NOMO-1 treated with dmso at 0.1 percent for 144 hours (cell line): Measurements from ENCODE around the gene COL9A2.

Source experiments
- DNase-seq: peaks from one replicate; lab custom pipeline; 2025; ENCODE audit not compliant: unreplicated experiment; lab: John Stamatoyannopoulos, UW

The COL9A2 gene

DNA sequence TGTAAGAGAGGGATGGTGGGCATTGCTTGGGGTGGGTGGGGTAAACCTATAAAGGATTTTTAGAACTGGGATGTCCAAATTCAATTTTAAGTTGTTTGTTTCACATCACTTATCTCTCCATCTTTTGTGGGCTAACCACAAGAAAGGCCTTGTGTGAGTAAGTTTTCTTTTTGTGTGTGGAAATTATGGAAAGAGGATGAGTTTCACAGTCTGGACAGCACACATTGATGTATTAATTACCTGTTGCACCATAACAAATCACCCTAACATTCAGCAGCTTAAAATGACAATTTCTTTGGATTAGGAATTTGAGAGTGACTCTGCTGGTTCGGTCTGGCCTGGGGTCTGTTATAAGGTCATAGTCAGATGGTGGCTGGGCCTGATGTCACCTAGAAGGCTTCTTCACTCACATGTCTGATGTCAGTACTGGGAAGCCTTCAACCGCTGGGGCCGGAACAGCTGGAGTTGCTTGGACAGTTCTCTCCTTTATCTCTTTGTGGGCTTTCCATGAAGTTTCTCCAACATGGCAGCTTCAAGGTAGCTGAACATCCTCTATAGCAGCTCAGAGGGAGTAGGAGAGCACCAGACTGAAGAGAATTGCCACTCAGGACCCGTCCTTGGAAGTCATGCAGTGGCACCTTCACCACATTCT, 2.0 kb upstream of the COL9A2 start:
- DNase-seq: no peak

DNA sequence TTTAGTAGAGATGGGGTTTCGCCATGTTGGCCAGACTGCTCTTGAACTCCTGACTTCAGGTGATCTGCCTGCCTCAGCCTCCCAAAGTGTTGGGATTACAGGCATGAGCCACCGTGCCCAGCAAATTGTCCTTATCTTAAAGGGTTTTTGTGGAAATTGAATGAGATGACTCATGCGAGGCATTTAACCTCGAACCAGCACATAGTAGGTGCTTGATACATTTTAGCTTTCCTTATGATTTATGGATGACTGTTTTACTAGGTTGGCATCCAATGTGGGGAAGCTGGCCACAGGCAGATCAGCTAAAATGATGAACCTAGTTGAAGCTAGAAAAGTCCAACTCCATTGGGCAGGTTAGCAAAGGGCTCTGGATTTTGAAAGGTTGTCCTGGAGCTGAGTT, 1.4 kb upstream of the COL9A2 start:
- no peak for DNase-seq

DNA sequence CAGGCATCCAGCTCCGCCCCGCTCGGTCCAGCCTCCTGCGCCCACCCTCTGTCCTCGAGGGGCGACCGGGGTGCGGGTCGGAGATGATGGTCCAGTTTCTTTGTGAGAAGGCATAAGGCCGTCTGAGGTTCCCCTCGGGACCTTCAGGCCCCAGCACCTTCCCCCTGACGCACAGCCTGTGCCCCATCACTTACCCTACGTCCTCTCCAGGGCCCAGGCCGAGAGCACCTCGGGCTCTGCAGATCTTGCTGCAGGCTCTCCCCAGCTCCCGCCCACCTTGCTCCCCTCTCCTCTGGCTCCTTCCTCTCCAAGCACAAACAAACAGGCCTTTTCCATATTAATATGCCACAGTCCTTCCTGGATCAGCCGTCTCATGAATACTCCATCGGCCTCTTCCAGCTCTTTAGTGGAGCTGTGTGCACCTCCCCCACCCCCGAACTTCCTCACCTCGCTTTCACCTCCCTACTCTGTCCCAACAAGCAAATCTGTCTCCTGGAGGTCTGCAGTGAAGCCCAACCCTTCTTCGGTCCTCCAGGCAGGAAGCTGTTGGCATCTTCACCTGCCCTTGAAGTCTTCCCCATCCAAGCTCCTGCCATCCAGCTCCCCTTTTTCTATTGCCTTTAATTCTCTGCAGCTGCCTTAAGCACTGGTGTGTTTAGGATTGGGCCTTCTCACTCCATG, 448 bp upstream of the COL9A2 start:
- no peak for DNase-seq

DNA sequence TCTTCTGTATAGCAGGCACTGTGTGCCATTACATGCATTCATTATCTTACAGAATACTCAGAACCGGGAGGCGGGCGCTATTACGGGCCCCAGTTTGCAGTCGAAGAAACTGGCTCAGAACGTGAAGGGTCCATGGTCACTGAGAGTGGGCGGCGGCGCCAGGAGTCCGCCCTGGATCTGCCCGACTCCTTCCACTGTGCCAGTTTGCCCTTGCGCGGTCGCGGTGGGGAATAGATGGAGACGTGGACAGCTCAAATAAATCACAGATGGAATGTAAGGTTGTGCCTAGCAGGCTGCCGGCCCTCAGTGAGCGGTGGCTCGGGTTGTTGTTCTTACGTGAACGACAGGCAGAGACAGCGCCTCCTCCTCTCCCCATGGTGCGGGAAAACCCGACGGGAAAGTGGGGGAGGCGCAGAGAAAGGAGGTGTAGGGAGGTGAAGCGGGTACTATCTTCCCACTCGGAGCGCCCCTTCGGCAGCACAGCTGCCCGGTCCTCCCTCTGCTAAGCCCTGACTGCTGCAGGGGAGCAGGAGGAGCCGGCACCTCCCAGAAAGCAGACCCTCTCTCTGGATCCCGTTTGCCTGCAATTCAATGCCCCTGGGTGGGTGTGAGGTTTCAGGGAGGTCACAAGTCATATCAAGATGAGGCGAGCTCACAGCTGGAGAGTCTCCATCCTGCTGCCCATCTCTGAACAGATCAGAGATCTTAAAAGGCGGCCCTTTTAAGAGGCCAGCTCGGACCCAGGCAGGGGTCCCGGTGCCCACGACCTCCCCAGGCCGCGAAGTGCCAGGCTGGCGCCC, 1.1 kb downstream of the COL9A2 start:
- no peak for DNase-seq

DNA sequence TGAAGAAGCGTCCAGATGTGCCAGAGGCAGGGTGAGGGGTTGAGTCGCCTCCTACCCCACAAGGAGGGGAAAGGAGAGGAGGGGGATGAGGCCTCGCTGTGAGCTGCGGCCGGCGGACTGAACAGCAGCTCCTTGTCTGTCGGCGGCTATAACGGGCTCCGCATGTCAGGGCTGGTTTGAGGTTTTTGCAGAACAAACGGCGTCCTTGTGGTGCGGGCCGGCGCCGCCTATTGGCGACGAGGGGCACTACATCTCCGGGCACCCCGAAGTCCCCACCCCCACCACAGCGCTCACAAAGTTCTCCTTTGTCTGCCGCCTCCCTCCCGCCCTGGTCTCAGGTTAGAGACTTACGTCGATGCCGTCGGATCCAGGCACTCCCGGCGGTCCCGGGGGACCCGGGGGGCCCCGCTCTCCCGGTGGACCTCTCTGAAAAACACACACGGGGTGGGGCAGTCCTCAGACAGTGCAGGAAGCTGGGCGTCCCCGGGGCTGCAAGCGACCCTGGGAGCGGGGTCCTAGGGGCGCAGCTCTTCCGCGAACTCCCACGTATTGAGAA, 1.8 kb downstream of the COL9A2 start:
- DNase-seq: peak; percentile 75

DNA sequence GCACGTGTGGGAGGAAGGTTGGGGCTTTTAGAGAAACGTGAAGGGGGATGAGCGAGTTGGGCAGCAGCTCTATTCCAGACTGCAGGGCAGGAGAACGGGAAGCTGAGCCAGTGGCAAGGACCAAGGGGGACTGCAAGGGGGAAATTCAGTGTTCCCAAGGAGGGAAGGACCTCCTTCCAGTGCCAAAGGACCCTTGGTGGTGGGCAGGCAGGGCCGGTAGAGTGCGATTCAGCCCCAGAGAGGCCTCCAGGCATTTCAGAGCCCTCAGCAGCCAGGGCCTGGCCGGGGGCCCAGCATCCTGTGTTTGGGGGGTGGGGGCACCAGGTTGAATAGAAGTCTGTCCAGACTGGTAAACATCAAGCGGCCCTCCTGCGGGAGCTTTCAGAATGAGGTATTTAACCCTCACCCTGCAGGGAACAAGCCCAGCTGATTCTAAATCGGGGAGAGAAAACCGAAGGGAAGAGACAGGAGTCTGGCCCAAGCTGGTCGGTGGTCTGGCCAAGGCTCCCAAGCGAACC, 2.3 kb downstream of the COL9A2 start:
- no peak for DNase-seq

DNA sequence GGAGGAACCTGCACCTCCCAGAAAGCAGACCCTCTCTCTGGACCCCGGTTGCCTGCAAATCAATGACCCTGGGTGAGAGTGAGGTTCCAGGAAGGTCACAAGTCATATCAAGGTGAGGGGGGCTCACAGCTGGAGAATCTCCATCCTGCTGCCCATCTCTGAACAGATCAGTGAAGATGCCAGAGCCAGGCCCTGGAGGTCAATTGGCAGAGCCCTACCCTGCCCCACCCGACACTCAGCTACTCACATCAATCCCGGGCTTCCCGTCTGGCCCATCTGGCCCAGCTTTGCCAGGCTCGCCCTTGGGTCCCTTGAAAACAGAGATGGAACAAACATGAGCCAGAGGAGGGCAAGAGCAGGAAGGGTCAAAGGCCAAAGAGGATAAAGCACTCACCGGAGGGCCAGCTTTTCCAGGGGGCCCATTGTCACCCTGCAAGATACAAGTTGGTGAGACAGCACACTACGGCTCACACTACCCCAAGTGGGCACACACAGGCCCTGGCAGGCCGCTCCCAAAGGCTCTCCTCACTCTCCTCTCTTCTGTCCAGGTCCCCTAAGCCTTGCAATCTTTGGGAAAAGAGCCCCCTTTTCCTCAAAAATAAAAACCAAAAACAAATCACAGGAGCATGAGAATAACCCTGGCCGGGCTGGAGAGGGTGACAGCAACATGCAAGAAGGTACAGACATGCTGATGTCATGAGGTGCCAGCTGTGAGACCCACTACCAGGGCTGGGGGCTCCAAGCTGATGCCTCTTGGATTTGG, 2.9 kb downstream of the COL9A2 start:
- DNase-seq: no peak

DNA sequence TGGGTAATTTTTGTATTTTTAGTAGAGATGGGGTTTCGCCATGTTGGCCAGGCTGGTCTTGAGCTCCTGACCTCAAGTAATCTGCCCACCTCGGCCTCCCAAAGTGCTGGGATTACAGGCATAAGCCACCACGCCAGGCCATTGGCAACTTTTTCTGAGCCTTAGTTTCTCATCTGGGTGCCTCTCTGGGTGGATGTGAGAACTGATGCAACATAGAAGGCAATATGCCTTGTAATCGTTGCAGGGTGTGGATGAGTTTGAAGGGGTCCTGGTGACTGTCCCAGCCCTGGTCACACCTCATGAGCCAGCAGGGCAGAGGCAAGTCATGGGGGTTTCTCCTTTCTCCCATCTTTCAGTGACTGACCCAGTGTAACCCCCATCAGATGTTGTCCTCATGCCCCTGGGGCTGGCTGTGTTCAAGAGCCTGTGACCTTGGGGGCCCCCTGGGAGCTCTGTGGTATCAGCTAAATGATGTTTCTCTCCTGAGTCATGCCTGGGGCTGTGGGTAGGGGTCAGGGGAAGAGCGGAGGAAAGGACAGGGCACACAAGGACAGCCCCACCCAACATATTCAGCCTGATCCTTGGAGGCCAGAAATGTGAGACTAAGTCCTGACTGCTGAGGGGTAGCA, 3.6 kb downstream of the COL9A2 start:
- DNase-seq: no peak

DNA sequence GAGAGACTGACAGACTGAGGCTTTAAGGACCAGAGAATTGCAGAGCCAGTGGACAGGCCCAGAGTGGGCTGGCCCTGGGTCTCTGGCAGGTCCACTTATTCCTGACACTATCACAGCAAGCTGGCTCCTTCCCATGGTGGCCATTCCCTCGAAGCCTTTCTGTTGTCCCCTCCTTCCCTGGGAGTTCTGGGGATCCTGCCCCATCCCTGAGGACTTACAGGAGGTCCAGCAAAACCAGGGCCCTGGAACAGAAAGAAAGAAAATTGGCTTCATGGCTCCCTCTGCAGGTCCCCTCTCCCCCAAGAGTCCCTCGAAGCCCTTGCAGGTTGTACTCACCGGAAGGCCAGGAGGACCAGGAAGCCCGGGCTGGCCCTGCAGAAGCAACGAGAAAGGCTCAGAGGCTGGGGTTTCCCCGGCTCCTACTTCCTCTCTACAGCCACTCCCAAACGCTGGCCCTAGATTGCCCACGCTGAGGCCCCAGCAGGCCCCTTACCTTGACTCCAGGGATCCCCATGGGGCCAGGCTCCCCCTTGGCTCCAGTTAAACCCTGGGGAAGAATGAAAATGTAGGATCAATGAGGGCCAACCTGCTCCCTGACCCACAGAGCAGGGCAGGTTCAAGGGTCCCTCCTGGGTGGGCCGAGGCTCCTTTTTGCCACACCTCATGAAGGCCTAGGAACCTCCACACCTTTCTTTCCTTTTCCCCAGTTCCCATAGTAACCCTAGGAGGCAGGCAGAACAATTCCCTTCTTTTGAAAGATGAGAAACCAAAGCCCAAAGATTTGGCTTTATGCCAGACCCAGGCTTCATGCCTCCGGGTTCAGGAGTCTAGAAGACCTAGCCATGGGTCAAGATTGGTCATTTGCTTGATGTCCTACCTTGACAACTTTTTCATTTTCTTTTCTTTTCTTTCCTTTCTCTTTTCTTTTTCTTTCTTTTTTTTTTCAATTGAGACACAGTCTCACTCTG, 4.6 kb downstream of the COL9A2 start:
- peak; percentile 52 for DNase-seq

DNA sequence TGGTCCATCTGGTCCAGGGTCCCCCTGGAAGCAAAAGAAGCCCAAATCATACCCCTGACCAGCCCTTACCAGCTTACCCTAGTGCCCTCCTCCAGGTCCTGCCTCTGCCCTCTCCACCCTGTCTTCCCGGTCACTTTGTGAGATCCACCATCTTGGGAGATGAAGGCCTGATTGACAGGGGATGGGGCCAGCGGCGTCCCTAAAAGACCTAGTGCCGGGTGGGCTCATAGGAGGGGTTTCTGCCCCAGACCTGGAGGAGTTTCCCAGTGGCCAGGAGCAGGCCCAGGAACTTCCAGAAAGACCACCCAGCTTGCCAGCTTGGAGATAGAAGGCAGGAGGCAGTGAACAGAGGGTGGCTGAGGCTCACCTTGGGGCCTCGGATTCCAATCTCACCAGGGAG, 5.4 kb downstream of the COL9A2 start:
- no peak for DNase-seq

DNA sequence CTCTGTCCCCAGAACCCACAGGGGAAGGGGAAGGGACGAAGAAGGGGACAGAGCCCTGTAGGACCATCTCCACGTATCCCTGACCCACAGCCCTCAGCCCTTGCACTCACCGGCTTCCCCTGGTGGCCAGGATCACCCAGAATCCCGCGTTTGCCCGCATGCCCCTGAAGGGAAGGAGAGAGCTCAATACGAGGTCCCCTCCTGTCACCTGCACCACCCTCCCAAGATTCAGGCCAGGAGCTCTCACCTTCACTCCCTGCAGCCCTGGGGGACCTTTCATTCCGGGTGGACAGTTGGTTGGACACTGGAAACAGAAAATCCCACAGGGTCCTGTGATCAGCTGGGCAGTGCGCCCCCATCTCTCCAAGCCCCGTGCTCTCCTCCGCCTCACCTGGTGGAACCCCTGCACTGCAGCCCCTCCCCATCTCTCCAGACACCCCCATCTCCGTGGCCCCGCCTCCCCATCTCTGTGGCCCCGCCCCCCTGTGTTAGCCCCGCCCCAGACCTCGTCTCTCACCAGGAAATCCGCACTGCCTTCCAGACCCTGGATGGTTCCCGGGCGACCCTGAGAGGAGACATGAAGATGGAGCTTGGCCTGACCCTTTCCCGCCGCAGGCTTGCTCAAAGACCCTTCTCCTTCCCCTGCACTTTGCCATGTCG, 6.0 kb downstream of the COL9A2 start:
- no peak for DNase-seq

DNA sequence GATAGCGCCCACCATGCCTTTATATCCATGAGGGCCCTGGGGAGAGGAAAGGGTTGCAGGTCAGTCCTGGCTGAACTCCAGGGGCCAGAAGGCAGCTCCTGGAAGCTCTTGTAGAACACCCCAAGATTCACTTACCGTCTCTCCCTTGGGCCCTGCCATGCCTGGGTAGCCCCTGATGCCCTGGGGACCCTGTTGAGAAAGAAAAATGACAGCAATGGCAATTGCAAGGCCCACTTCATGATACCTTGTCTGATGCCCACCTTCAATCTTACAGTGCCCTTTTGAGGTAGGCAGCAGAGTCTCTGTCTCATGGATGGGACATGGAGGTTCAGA, 7.0 kb downstream of the COL9A2 start:
- no peak for DNase-seq

DNA sequence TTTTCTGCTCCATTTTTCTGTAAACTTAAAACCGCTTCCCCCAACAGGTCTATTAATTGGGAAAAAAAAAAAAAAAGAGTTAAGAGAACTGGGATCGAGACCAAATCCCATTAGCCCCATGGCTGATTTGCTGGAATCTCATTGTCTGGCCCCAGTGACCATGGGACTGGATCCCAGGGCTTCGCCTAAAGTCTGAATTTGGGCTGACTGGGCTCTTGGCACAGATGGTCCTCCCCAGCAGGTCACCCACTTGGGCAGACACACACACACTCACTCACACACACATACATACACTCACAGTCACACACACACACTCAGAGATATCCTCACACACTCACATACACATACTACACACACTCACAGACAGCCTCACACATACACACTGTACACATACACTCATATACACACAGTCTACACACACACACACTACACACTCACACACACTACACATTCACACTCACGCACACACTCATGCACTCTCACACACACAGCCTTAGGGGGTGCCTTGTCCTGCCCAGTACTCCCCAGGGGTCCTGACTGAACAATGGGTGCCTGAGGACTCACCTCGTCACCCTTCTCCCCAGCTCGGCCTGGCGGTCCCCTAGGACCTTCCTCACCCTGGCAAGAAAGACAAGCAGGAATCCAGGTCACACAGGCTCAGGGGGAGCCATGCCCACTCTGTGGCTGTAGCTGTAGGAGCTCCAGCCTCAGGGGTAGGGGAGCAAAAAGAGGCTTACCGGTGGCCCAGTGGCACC, 7.5 kb downstream of the COL9A2 start:
- no peak for DNase-seq

DNA sequence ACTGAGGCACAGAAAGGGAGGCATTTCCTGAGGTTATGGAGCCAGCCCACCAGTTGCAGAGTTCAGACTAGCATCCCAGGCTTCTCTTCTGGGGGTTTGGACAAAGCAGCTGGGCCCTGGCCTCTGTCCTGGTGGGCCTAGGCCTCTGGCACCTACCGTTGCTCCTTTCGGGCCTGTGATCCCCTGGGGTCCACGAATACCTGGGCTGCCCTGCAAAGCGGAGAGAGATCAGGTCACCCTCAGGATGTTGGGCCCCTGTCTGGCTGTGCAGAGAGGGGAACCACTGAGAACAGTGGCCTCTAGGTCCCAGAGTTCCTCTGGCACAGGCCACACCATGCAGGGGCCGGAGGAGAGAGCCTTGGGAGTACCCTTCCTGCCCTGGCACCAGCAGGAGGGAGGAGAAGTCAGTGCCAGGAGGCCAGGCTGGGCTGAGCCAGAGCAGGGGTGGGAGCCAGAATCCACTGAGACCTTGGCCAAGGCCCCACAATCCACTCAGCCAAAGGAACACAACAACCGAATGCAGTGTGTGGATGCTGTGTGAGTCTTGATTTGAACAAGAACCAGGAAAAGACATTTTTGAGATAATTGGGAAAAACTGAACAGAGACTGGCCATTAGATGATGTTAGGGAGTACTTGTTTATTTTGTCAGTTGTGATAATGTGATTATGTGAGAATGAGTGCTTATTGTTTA, 8.9 kb downstream of the COL9A2 start:
- DNase-seq: no peak

DNA sequence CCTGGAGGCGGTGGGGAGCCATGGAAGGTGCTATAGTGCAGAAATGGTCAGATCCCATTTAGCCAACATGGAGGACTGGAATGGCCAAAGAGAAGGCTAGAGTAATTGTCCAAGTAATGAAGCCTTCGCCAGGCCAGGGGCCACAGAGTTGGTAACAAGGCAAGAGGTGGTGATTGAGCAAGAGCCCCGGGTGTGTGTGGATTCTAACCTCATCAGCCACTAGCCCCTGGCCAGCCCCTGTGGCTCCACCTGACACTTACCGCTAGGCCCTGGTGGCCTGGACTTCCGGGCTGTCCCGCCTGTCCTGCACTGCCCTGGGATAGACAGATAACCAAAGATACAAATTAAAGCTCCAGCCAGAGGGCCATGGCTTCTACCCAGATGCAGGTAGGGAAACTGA, 9.9 kb downstream of the COL9A2 start:
- no peak for DNase-seq

DNA sequence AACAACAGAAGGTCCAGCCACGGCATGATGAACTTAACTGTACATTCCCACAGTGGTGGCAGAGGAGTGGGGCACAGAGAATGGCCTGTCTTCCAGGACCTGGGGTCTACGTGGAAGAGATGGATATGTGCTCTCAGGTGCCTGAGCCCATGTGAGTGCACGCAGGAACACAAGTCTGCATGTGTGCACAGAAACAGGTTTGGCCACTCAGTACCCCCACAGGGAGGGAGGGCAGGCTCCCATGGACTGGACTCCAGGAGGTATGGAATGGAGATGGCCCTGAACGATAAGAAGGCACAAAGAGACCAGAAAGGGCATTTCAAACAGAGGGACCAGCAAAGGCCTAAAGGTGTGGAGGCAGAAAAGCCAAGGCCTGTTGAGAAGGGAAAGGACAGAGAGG, 10.8 kb downstream of the COL9A2 start:
- DNase-seq: no peak

DNA sequence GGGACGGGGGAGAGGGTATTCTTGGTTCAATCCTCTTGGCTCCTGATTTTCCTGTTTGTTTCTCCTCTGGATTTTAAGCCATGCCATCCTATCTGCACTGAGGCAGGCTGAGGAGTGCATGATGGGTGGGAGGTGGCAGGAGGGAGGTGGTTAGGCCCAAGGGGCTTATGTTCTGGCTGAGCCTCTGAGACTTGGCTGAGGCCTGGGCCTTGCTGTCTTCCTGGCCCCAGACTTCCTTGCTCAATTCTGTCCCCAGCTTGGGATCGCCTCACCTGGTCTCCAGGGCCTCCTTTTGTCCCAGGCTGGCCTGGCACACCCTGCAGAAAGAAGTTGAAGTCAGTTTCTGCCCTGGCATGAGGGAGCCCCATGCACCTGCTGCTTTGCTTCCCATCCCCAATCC, 11.2 kb downstream of the COL9A2 start:
- DNase-seq: no peak

DNA sequence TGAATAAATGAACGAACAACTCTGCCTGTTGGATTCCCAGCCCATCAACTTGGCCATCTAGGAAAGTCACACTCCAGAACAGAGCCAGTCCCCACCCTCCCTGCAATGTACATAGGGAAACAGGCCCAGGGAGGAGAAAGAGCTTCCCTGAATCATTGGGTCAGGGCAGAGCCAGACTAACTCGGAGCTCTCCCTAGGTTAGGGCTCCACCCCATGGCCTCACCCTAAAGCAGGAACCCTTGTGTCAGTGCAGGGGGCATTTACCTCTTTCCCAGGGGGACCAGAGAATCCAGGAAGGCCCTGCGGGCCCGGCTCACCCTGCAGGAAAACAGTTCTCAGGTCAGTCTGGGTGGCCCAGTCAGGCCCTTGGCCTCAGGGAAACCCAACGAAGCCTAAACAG, 11.6 kb downstream of the COL9A2 start:
- no peak for DNase-seq
